ENCODE data around the gene CREB3. TPM values are rescaled to one million over a fixed set of nuclear protein-coding genes. Genes with fewer than 3 reads are reported as not detected.

Gene CREB3
- polyA plus RNA-seq, 5 donors, result 35.4 to 41.6 (median 37.4) TPM

- DNase-seq, result no peak
Measured at GRCh38 chr9:35698231-35698630, 34.2 kb upstream of the CREB3 start.

GRCh38 chr9:35700031-35700430, 32.4 kb upstream of the CREB3 start:
- no peak for DNase-seq

- no peak for DNase-seq
Measured at GRCh38 chr9:35700942-35701341, 31.5 kb upstream of the CREB3 start.

- no peak for DNase-seq
Measured at GRCh38 chr9:35702696-35703095, 29.8 kb upstream of the CREB3 start.

GRCh38 chr9:35703906-35704672, 28.4 kb upstream of the CREB3 start:
- no peak for DNase-seq

GRCh38 chr9:35705372-35705771, 27.1 kb upstream of the CREB3 start:
- DNase-seq, result no peak

GRCh38 chr9:35705836-35706430, 26.5 kb upstream of the CREB3 start:
- DNase-seq, result no peak

- no peak for DNase-seq
Measured at GRCh38 chr9:35706951-35707350, 25.5 kb upstream of the CREB3 start.

- no peak for DNase-seq
Measured at GRCh38 chr9:35708146-35708545, 24.3 kb upstream of the CREB3 start.

GRCh38 chr9:35710818-35711500, 21.5 kb upstream of the CREB3 start:
- DNase-seq, result no peak

GRCh38 chr9:35711501-35712428, 20.7 kb upstream of the CREB3 start:
- no peak for DNase-seq

GRCh38 chr9:35712762-35713400, 19.6 kb upstream of the CREB3 start:
- DNase-seq, result no peak

GRCh38 chr9:35713578-35713977, 18.9 kb upstream of the CREB3 start:
- DNase-seq, result no peak

GRCh38 chr9:35714123-35714522, 18.3 kb upstream of the CREB3 start:
- no peak for DNase-seq

GRCh38 chr9:35714579-35715252, 17.8 kb upstream of the CREB3 start:
- no peak for DNase-seq

GRCh38 chr9:35716230-35716629, 16.2 kb upstream of the CREB3 start:
- DNase-seq, result no peak

GRCh38 chr9:35717132-35717870, 15.2 kb upstream of the CREB3 start:
- no peak for DNase-seq

- DNase-seq, result no peak
Measured at GRCh38 chr9:35718721-35719511, 13.6 kb upstream of the CREB3 start.

GRCh38 chr9:35719546-35719945, 12.9 kb upstream of the CREB3 start:
- DNase-seq, result no peak
